BJ (cell line): ENCODE results near the gene NAPEPLD. TPM values are rescaled to one million over a fixed set of nuclear protein-coding genes. Genes with fewer than 3 reads are reported as not detected.
"Not testable (repeated sequence)": the region's sequence is repeated elsewhere in the genome, so short reads cannot be mapped to it uniquely, and the experiment has no call there.

Experiments used
- CTCF ChIA-PET: fragments of 350-600 bp; formaldehyde crosslinking; extraction: SDS; loops from one replicate; lab custom pipeline; 2021; ENCODE audit warnings: antibody characterized with exemption, inconsistent platforms; lab: Yijun Ruan, JAX
- POLR2A ChIA-PET: fragments of 300-600 bp; sonication (Branson Sonifier 250); formaldehyde crosslinking; extraction: SDS; loops from one replicate; lab custom pipeline; 2021; ENCODE audit warnings: antibody characterized with exemption; lab: Charles Lee
- DNase-seq: peaks from one replicate; pipeline ENCODE4 v3.0.0-alpha.2; 2011; ENCODE audit warnings: low read depth
- H3K27me3 ChIP-seq: 2 replicates; pipeline ENCODE4 v1.6.0; 2011; ENCODE audit warnings: low read length; ENCODE audit not compliant: control insufficient read depth, insufficient read depth
- H3K36me3 ChIP-seq: 2 replicates; pipeline ENCODE4 v1.5.1; 2011; ENCODE audit warnings: low read length; ENCODE audit not compliant: control insufficient read depth, insufficient read depth
- H3K4me3 ChIP-seq: 2 replicates; pipeline ENCODE4 v1.5.1; 2011; ENCODE audit warnings: low read depth, mild to moderate bottlenecking, control low read depth, low read length
- polyA plus RNA-seq: library from polyadenylated mRNA; depleted of rRNA; stranded (reverse); fragments of >200 nt; gene quantifications from 2 replicates; pipeline ENCODE4 v1.2.3, GENCODE V29; 2011
- TF ChIP-seq, protein P1 (sequence below): IDR thresholded peaks from 2 replicates; pipeline ENCODE4 v1.5.1; 2011; ENCODE audit warnings: low read depth, mild to moderate bottlenecking, control low read depth, inconsistent platforms, low read length, moderate library complexity; ENCODE audit not compliant: insufficient read depth

The NAPEPLD gene
- polyA plus RNA-seq, 1 experiment, result 2.9 TPM

GRCh38 chr7:103106005-103106702, 42.7 kb downstream of the NAPEPLD start:
- Histone ChIP-seq H3K27me3 (no peaks in the 10 kb centered on the region), H3K4me3 (no peak overlapping the region), H3K36me3 (peaks cover 2% of the 10 kb centered on the region; the same call in 1 of the 2 replicates)
- POLR2A ChIA-PET, result no interaction called here
- TF ChIP-seq, protein P1, sequence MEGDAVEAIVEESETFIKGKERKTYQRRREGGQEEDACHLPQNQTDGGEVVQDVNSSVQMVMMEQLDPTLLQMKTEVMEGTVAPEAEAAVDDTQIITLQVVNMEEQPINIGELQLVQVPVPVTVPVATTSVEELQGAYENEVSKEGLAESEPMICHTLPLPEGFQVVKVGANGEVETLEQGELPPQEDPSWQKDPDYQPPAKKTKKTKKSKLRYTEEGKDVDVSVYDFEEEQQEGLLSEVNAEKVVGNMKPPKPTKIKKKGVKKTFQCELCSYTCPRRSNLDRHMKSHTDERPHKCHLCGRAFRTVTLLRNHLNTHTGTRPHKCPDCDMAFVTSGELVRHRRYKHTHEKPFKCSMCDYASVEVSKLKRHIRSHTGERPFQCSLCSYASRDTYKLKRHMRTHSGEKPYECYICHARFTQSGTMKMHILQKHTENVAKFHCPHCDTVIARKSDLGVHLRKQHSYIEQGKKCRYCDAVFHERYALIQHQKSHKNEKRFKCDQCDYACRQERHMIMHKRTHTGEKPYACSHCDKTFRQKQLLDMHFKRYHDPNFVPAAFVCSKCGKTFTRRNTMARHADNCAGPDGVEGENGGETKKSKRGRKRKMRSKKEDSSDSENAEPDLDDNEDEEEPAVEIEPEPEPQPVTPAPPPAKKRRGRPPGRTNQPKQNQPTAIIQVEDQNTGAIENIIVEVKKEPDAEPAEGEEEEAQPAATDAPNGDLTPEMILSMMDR, result no peak
- CTCF ChIA-PET, result interaction anchor here (1.6 to 1.7 kb wide), 2 partner anchors 10 to 15 kb away, joined by 3 to 7 read pairs; no protein-coding TSS in a partner anchor
- no peak for DNase-seq

GRCh38 chr7:103101543-103101942, 47.4 kb downstream of the NAPEPLD start:
- no peak for DNase-seq
- Histone ChIP-seq H3K36me3 (peaks cover 2% of the 10 kb centered on the region), H3K4me3 (no peak overlapping the region), H3K27me3 (no peaks in the 10 kb centered on the region)
- CTCF ChIA-PET, result interaction anchor here (0.9 kb wide), 1 partner anchor 250 kb away, joined by 3 read pairs; no protein-coding TSS in a partner anchor
- POLR2A ChIA-PET, result no interaction called here
- TF ChIP-seq, protein P1, result no peak

DNA sequence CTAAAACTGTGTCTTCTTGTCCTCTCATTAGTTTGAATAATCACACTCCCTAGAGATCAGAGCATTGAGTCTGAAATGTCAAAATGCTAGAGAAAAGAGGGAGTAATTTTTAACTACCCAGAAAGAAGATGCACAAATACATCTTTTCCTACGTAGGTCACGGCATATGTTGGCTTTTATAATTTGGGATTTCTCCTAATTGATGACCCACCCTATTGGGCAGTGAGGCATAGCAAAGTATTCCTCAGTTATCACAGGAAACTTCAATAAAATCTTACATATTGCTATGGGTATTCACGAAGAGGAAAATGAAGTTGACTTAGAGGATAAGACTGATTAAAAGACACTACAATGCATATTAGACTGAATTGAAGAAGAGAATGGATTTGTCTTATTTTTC, 48.6 kb downstream of the NAPEPLD start:
- CTCF ChIA-PET, result interaction anchor here (0.9 kb wide), 1 partner anchor 251 kb away, joined by 3 read pairs; no protein-coding TSS in a partner anchor
- Histone ChIP-seq H3K27me3 (no peaks in the 10 kb centered on the region), H3K4me3 (no peak overlapping the region), H3K36me3 (peaks cover 2% of the 10 kb centered on the region)
- TF ChIP-seq, protein P1, result no peak
- POLR2A ChIA-PET, result no interaction called here
- DNase-seq, result no peak

DNA sequence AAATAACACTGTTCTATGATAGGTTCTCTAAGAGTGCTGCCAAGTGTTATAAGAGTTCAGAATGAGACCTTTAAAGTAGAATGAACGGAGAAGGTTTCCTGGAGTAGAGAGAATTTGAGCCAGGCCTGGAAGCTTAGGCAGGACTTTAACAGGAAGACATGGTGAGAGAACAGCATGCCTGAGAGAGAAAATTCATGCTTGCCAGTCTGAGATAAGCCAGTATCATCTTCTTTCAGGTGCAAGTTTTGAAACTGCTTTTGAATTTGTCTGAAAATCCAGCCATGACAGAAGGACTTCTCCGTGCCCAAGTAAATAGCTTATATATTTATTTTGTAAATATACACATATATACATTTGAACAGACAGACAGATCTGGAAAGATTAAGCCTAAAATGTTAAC, 51.9 kb downstream of the NAPEPLD start:
- POLR2A ChIA-PET, result no interaction called here

GRCh38 chr7:103095558-103095957, 53.3 kb downstream of the NAPEPLD start:
- not testable (repeated sequence) for H3K27me3 ChIP-seq

More for the DNA sequence above, 51.9 kb downstream of the NAPEPLD start:
- H3K27me3 ChIP-seq, result no peaks in the 10 kb centered on the region
- CTCF ChIA-PET, result interaction anchor here (1.0 to 1.8 kb wide), 3 partner anchors 9 to 17 kb away, joined by 3 to 7 read pairs (median 4); no protein-coding TSS in a partner anchor
- TF ChIP-seq, protein P1, result no peak
- H3K4me3 ChIP-seq, result no peak overlapping the region
- no peaks in the 10 kb centered on the region; the same call in 1 of the 2 replicates for H3K36me3 ChIP-seq
- no peak for DNase-seq

More at GRCh38 chr7:103095558-103095957, 53.3 kb downstream of the NAPEPLD start:
- CTCF ChIA-PET, result interaction anchor here (1.2 to 1.8 kb wide), 2 partner anchors 9 to 11 kb away, joined by 3 to 7 read pairs; no protein-coding TSS in a partner anchor
- POLR2A ChIA-PET, H3K4me3 ChIP-seq, DNase-seq, H3K36me3 ChIP-seq: not testable (repeated sequence)
